H9 (cell line): Measurements from ENCODE around the gene TRIM23. TPM values are rescaled to one million over a fixed set of nuclear protein-coding genes. Genes with fewer than 3 reads are reported as not detected.

ENCODE experiments used
- DNase-seq: peaks from one replicate; pipeline ENCODE4 v3.0.0-alpha.2; 2017
- H2AFZ ChIP-seq: one replicate; pipeline ENCODE4 v1.6.1; 2013; ENCODE audit warnings: mild to moderate bottlenecking, low read length, control low read depth, moderate library complexity
- H2AK5ac ChIP-seq: 2 replicates; pipeline ENCODE4 v1.6.1; 2013; ENCODE audit warnings: low read length, control low read depth, mixed read lengths; ENCODE audit not compliant: insufficient read length
- H2BK120ac ChIP-seq: one replicate; pipeline ENCODE4 v1.6.1; 2013; ENCODE audit warnings: low read depth, mild to moderate bottlenecking, low read length, control low read depth, inconsistent platforms; ENCODE audit not compliant: poor library complexity, severe bottlenecking
- H2BK12ac ChIP-seq: 2 replicates; pipeline ENCODE4 v1.6.1; 2013; ENCODE audit warnings: low read length, control low read depth, mixed read lengths, low read depth; ENCODE audit not compliant: insufficient read length
- H2BK15ac ChIP-seq: 2 replicates; pipeline ENCODE4 v1.6.1; 2013; ENCODE audit warnings: low read depth, low read length, control low read depth
- H2BK20ac ChIP-seq: one replicate; pipeline ENCODE4 v1.6.1; 2013; ENCODE audit warnings: low read depth, mild to moderate bottlenecking, low read length, control low read depth, inconsistent platforms; ENCODE audit not compliant: poor library complexity, severe bottlenecking
- H2BK5ac ChIP-seq: 2 replicates; pipeline ENCODE4 v1.6.1; 2013; ENCODE audit warnings: low read length, control low read depth, mixed read lengths; ENCODE audit not compliant: insufficient read length
- H3K14ac ChIP-seq: 2 replicates; pipeline ENCODE4 v1.6.1; 2013; ENCODE audit warnings: low read length, control low read depth; ENCODE audit not compliant: insufficient read depth
- H3K18ac ChIP-seq: 2 replicates; pipeline ENCODE4 v1.6.1; 2013; ENCODE audit warnings: low read depth, mild to moderate bottlenecking, mixed read lengths, low read length, control low read depth; ENCODE audit not compliant: insufficient read length
- H3K23ac ChIP-seq: 2 replicates; pipeline ENCODE4 v1.6.1; 2013; ENCODE audit warnings: low read length, control low read depth, mixed read lengths, low read depth; ENCODE audit not compliant: insufficient read length
- H3K23me2 ChIP-seq: 2 replicates; pipeline ENCODE4 v1.6.1; 2013; ENCODE audit warnings: low read depth, mild to moderate bottlenecking, mixed read lengths, low read length, control low read depth; ENCODE audit not compliant: insufficient read length, poor library complexity, severe bottlenecking
- H3K27ac ChIP-seq: 2 replicates; pipeline ENCODE4 v1.5.1; 2013; ENCODE audit warnings: low read length, control low read depth, mixed read lengths, low read depth; ENCODE audit not compliant: insufficient read length
- H3K27me3 ChIP-seq: 2 replicates; pipeline ENCODE4 v1.6.1; 2013; ENCODE audit warnings: low read length, control low read depth, inconsistent platforms; ENCODE audit not compliant: insufficient read depth
- H3K4ac ChIP-seq: 2 replicates; pipeline ENCODE4 v1.6.1; 2013; ENCODE audit warnings: low read depth, mild to moderate bottlenecking, control low read depth, inconsistent platforms, low read length, moderate library complexity
- H3K4me1 ChIP-seq: 2 replicates; pipeline ENCODE4 v1.6.1; 2013; ENCODE audit warnings: low read length, control low read depth, inconsistent platforms; ENCODE audit not compliant: insufficient read depth
- H3K4me2 ChIP-seq: 2 replicates; pipeline ENCODE4 v1.6.1; 2013; ENCODE audit warnings: low read length, control low read depth, mixed read lengths; ENCODE audit not compliant: insufficient read length, insufficient read depth
- H3K56ac ChIP-seq: 2 replicates; pipeline ENCODE4 v1.6.1; 2013; ENCODE audit warnings: low read depth, mild to moderate bottlenecking, mixed read lengths, low read length, control low read depth; ENCODE audit not compliant: insufficient read length
- H3K79me1 ChIP-seq: 2 replicates; pipeline ENCODE4 v1.6.1; 2013; ENCODE audit warnings: low read depth, mild to moderate bottlenecking, moderate library complexity, low read length, control low read depth, inconsistent platforms; ENCODE audit not compliant: insufficient read depth, poor library complexity, severe bottlenecking
- H3K79me2 ChIP-seq: 2 replicates; pipeline ENCODE4 v1.6.1; 2013; ENCODE audit warnings: low read length, control low read depth, inconsistent platforms; ENCODE audit not compliant: insufficient read depth
- H3K9ac ChIP-seq: 2 replicates; pipeline ENCODE4 v1.6.1; 2013; ENCODE audit warnings: low read length, control low read depth, mixed read lengths; ENCODE audit not compliant: insufficient read length; ENCODE audit errors: extremely low read depth
- H3K9me3 ChIP-seq: one replicate; pipeline ENCODE4 v1.6.1; 2013; ENCODE audit warnings: low read depth, low read length, inconsistent platforms; ENCODE audit not compliant: control insufficient read depth
- H3T11ph ChIP-seq: one replicate; pipeline ENCODE4 v1.6.1; 2013; ENCODE audit warnings: mild to moderate bottlenecking, low read length, control low read depth, inconsistent platforms
- H4K20me1 ChIP-seq: one replicate; pipeline ENCODE4 v1.6.1; 2013; ENCODE audit not compliant: control insufficient read depth, insufficient read length, insufficient read depth
- H4K5ac ChIP-seq: 2 replicates; pipeline ENCODE4 v1.6.1; 2013; ENCODE audit warnings: low read depth, mild to moderate bottlenecking, mixed read lengths, low read length, control low read depth; ENCODE audit not compliant: insufficient read length
- H4K8ac ChIP-seq: replicated peaks from 2 replicates; pipeline ENCODE4 v1.6.1; 2013; ENCODE audit warnings: low read length, control low read depth, mixed read lengths, low read depth; ENCODE audit not compliant: insufficient read length
- H4K91ac ChIP-seq: 2 replicates; pipeline ENCODE4 v1.6.1; 2013; ENCODE audit warnings: low read depth, mild to moderate bottlenecking, moderate library complexity, mixed read lengths, low read length, control low read depth; ENCODE audit not compliant: insufficient read length
- H3K27ac Mint-ChIP-seq, 3 experiments: 2 replicates in 2 of 3; 3 replicates in 1 of 3; pipeline ENCODE4 v1.8.0; 2020 to 2021; ENCODE audit warnings: mixed read lengths in 3 of 3, mild to moderate bottlenecking in 1 of 3, moderate library complexity in 1 of 3
- H3K27me3 Mint-ChIP-seq: 2 replicates; pipeline ENCODE4 v1.8.0; 2021; ENCODE audit warnings: low read depth, mild to moderate bottlenecking, moderate library complexity, mixed read lengths
- H3K36me3 Mint-ChIP-seq, 3 experiments: 2 replicates in 2 of 3; 3 replicates in 1 of 3; pipeline ENCODE4 v1.8.0; 2020 to 2021; ENCODE audit warnings: low read depth in 3 of 3, mixed read lengths in 3 of 3; ENCODE audit not compliant: insufficient read depth in 1 of 3
- H3K4me1 Mint-ChIP-seq, 2 experiments: 2 replicates each; pipeline ENCODE4 v1.8.0; 2020; ENCODE audit warnings: mixed read lengths in 2 of 2
- H3K4me3 Mint-ChIP-seq, 2 experiments: 2 replicates in 1 of 2; 3 replicates in 1 of 2; pipeline ENCODE4 v1.8.0; 2020 to 2021; ENCODE audit warnings: mild to moderate bottlenecking in 2 of 2, mixed read lengths in 2 of 2, moderate library complexity in 1 of 2
- H3K9me3 Mint-ChIP-seq, 2 experiments: 2 replicates in 1 of 2; 3 replicates in 1 of 2; pipeline ENCODE4 v1.8.0; 2020; ENCODE audit warnings: mild to moderate bottlenecking in 2 of 2, mixed read lengths in 2 of 2, moderate library complexity in 1 of 2
- CTCF ChIP-seq: fragments of 200-600 bp; sonication (generic); conservative IDR thresholded peaks from 3 replicates; pipeline ENCODE4 v1.8.0; 2021; ENCODE audit warnings: antibody characterized with exemption, mild to moderate bottlenecking
- WGBS: extraction: QIAGEN DNeasy Blood & Tissue Kit; methylation state at CpG from one replicate; pipeline ENCODE4 v1.1.7; 2013; ENCODE audit warnings: missing lambda C conversion rate, low lambda C conversion rate, mixed read lengths; ENCODE audit not compliant: insufficient read length; ENCODE audit errors: extremely low coverage; 5-methylcytosine and 5-hydroxymethylcytosine counted together
- total RNA-seq: library from RNA; stranded (reverse); gene quantifications from 2 replicates; pipeline ENCODE4 v1.2.1, GENCODE V29; 2021

The TRIM23 gene
- total RNA-seq, 1 experiment from 2014 or later, result 12.9 TPM

- no peak overlapping the region for H2AFZ ChIP-seq
- H3K27me3 ChIP-seq, result no peaks in the 10 kb centered on the region
- H3K4me3 Mint-ChIP-seq, result no peak overlapping the region
- no peak overlapping the region for H3K9ac ChIP-seq
- H3K23me2 ChIP-seq, result no peaks in the 10 kb centered on the region
- H4K20me1 ChIP-seq, result no peaks in the 10 kb centered on the region
- H2BK12ac ChIP-seq, result no peak overlapping the region
- no peak overlapping the region for H3K27ac Mint-ChIP-seq
- no peaks in the 10 kb centered on the region for H3K9me3 ChIP-seq
- no peak overlapping the region for H4K8ac ChIP-seq
- H2BK5ac ChIP-seq, result no peak overlapping the region
- no peaks in the 10 kb centered on the region for H3K4me1 ChIP-seq
- no peak overlapping the region for H2AK5ac ChIP-seq
- peaks cover 39 to 75% (median 63%) of the 10 kb centered on the region in 3 experiments for H3K36me3 Mint-ChIP-seq
- H3K18ac ChIP-seq, result no peak overlapping the region
- H3K27ac ChIP-seq, result no peak overlapping the region
- H3K79me2 ChIP-seq, result no peaks in the 10 kb centered on the region
- no peak for DNase-seq
- no peak overlapping the region for H4K91ac ChIP-seq
- no peak overlapping the region for H2BK120ac ChIP-seq
- H3K27me3 Mint-ChIP-seq, result no peaks in the 10 kb centered on the region
- H3K4me2 ChIP-seq, result no peak overlapping the region
- no peak overlapping the region for H3T11ph ChIP-seq
- no peak overlapping the region for H3K4ac ChIP-seq
- no peak overlapping the region for H2BK20ac ChIP-seq
- H3K79me1 ChIP-seq, result no peaks in the 10 kb centered on the region
- WGBS, result no CpG with 5 or more reads among the region's 7 CpGs
- H4K5ac ChIP-seq, result no peak overlapping the region
- no peak overlapping the region for H3K14ac ChIP-seq
- H2BK15ac ChIP-seq, result no peak overlapping the region
- H3K23ac ChIP-seq, result no peak overlapping the region
- H3K56ac ChIP-seq, result no peak overlapping the region
- H3K9me3 Mint-ChIP-seq, result no peaks in the 10 kb centered on the region
- TF ChIP-seq CTCF, result no peak
- H3K4me1 Mint-ChIP-seq, result no peaks in the 10 kb centered on the region
Measured at GRCh38 chr5:65548281-65548680, 75.9 kb downstream of the TRIM23 start.
